ES-I3 (cell line): ENCODE data around the gene RBM25.

Experiments used
- H3K36me3 ChIP-seq: 2 replicates; pipeline ENCODE4 v1.6.1; 2013; ENCODE audit warnings: mild to moderate bottlenecking, low read length, control low read depth, moderate library complexity; ENCODE audit not compliant: insufficient read depth
- H3K4me1 ChIP-seq: 2 replicates; pipeline ENCODE4 v1.6.1; 2013; ENCODE audit warnings: mild to moderate bottlenecking, control low read depth, low read length; ENCODE audit not compliant: insufficient read depth
- H3K9ac ChIP-seq: 2 replicates; pipeline ENCODE4 v1.6.1; 2013; ENCODE audit warnings: low read depth, mild to moderate bottlenecking, low read length, moderate library complexity
- H3K9me3 ChIP-seq: 2 replicates; pipeline ENCODE4 v1.6.1; 2013; ENCODE audit warnings: mild to moderate bottlenecking, low read length, moderate library complexity; ENCODE audit not compliant: control insufficient read depth, insufficient read depth

The RBM25 gene

DNA sequence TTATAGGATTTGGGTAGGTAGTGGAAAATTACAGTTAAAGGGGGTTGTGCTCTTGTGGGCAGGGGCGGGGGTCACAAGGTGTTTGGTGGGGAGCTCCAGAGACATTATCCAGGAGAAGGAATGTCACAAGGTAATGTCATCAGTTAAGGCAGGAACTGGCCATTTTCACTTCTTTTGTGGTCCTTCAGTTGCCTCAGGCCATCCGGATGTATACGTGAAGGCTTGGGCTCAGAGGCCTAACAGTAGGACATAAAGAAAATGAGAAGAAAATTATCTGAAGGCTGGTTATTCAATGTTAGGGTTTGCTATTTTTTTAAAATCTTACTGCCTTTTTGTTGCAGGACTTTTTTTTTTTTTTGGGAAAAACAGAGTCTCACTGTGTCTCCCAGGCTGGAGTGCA is 75.5 kb downstream of the RBM25 start:
- Histone ChIP-seq H3K9me3 (no peaks in the 10 kb centered on the region), H3K36me3 (no peaks in the 10 kb centered on the region), H3K9ac (no peak overlapping the region), H3K4me1 (no peaks in the 10 kb centered on the region)

DNA sequence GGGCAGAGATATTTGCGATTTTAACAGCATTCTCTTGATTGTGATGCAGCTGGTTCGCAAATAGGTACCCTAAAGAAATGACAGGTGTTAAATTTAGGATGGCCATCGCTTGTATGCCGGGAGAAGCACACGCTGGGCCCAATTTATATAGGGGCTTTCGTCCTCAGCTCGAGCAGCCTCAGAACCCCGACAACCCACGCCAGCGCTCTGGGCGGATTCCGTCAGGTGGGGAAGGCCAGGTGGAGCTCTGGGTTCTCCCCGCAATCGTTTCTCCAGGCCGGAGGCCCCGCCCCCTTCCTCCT is 77.7 kb downstream of the RBM25 start:
- Histone ChIP-seq H3K9ac (peak overlapping the region; percentile 93), H3K9me3 (no peaks in the 10 kb centered on the region), H3K4me1 (no peaks in the 10 kb centered on the region), H3K36me3 (no peaks in the 10 kb centered on the region)

DNA sequence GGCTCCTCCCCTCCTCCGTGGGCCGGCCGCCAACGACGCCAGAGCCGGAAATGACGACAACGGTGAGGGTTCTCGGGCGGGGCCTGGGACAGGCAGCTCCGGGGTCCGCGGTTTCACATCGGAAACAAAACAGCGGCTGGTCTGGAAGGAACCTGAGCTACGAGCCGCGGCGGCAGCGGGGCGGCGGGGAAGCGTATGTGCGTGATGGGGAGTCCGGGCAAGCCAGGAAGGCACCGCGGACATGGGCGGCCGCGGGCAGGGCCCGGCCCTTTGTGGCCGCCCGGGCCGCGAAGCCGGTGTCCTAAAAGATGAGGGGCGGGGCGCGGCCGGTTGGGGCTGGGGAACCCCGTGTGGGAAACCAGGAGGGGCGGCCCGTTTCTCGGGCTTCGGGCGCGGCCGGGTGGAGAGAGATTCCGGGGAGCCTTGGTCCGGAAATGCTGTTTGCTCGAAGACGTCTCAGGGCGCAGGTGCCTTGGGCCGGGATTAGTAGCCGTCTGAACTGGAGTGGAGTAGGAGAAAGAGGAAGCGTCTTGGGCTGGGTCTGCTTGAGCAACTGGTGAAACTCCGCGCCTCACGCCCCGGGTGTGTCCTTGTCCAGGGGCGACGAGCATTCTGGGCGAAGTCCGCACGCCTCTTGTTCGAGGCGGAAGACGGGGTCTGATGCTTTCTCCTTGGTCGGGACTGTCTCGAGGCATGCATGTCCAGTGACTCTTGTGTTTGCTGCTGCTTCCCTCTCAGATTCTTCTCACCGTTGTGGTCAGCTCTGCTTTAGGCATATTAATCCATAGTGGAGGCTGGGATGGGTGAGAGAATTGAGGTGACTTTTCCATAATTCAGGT is 78.3 kb downstream of the RBM25 start, which contains the start of gene PSEN1:
Gene PSEN1, plus strand, starts transcription at position 121 of the 839 bp plus-strand sequence. CDS start 11,513 bp downstream, outside the sequence.
- H3K9ac ChIP-seq, result peak within 1 kb of the TSS; percentile 93
- no peaks in the 10 kb centered on the region for H3K9me3 ChIP-seq
- no peaks in the 10 kb centered on the region for H3K36me3 ChIP-seq
- no peaks in the 10 kb centered on the region for H3K4me1 ChIP-seq

DNA sequence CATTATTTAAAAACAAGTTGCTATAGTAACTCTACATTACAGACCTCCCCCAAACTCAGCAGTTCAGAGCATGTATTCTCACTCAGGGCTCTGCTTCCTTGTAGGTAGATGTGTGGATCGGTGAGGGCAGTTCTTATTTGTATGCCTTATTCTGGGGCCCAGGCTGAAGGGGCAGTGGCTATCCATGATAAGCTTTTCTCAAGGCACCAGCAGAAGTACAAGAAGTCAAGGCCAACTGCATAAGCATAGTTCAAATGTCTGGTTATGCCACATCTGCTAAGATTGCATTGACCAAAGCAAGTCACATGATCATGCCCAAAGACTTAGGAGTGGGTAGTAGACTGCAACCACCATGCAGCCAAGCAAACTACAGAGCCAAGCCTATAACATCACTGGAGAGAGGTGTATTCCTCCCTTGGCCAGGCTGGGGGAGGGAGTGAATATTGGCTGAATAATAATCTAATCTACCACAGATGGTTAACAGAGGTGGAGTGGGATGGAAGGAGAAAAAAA is 82.5 kb downstream of the RBM25 start:
- Histone ChIP-seq H3K9ac (no peak overlapping the region), H3K36me3 (no peaks in the 10 kb centered on the region), H3K9me3 (no peaks in the 10 kb centered on the region), H3K4me1 (no peaks in the 10 kb centered on the region)

DNA sequence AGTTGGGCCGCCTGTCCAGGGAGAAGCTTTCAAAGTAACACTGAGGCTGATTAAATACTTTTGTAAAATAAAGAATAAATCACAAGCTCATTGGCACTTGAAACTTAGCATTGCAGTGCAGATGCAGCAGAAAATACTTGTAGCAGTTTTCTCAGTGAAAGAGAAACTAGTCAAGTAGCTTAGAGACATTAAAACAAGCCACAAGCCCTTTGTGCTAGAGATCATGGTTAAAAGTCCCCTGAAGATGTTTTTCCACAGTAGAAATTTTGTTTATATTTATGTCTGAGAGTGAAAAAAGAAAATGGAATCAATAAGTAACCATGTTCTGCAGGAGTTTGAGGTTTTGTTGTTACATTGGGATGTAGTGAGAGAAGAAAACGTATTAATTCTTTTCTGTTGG is 83.9 kb downstream of the RBM25 start:
- Histone ChIP-seq H3K4me1 (no peaks in the 10 kb centered on the region), H3K9me3 (no peaks in the 10 kb centered on the region), H3K36me3 (0 out of 2 replicates have a peak, but pooled peaks cover 1% of the 10 kb centered on the region), H3K9ac (no peak overlapping the region)

DNA sequence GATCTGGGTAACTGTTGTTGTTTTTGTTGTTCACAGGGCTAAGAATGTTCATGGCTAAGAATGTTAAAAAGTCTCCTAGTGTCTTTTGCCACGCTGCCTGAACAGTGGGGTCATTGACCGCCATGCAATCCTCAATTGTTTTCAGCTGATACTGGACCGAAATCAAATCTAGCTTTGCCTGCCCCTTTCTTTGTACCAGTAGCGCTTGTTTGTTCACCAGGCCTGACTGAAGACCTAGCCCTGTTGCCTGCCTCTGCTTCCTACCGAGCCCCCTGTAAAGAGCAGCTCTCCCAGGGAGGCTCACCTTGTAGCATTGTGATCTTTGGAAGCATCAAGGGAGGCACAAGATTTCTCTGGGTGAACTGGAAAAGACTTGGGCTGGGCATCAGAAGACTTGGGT is 84.7 kb downstream of the RBM25 start:
- Histone ChIP-seq H3K36me3 (peaks cover 6% of the 10 kb centered on the region), H3K9me3 (no peaks in the 10 kb centered on the region), H3K4me1 (no peaks in the 10 kb centered on the region), H3K9ac (no peak overlapping the region)

DNA sequence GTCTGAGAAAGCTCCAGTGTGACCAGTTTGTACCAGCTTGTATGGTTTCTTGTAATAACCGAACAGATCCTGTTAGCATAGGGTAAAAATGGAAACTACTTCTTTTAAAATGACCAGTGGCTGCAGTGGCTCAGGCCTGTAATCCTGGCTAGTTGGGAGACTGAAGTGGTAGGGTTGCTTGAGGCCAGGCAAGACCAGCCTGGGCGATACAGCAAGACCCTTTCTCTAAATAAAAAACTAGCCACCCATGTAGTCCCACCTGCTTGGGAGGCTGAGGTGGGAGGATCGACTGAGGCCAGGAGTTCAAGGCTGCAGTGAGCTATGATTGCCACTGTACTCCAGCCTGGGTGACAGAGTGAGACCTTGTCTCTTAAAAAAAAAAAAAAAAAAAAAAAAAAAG is 85.3 kb downstream of the RBM25 start:
- Histone ChIP-seq H3K4me1 (no peaks in the 10 kb centered on the region), H3K36me3 (peaks cover 10% of the 10 kb centered on the region), H3K9ac (no peak overlapping the region), H3K9me3 (no peaks in the 10 kb centered on the region)

DNA sequence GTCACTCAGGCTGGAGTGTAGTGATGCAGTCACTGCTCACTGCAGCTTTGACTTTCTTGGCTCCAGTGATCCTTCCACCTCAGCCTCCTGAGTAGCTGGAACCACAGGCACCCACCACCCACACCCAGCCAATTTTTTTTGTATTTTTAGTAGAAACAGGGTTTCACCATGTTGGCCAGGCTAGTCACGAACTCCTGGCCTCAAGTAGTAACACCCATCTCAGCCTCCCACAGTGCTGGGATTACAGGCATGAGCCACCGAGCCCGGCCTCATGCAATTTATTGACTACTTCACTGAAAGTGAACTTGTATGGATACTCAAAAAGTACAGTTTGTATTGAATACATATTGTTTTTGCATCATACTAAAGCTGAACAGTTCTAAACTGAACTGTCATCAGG is 87.0 kb downstream of the RBM25 start:
- H3K9ac ChIP-seq, result no peak overlapping the region
- H3K4me1 ChIP-seq, result no peaks in the 10 kb centered on the region
- H3K9me3 ChIP-seq, result no peaks in the 10 kb centered on the region
- peaks cover 10% of the 10 kb centered on the region for H3K36me3 ChIP-seq

DNA sequence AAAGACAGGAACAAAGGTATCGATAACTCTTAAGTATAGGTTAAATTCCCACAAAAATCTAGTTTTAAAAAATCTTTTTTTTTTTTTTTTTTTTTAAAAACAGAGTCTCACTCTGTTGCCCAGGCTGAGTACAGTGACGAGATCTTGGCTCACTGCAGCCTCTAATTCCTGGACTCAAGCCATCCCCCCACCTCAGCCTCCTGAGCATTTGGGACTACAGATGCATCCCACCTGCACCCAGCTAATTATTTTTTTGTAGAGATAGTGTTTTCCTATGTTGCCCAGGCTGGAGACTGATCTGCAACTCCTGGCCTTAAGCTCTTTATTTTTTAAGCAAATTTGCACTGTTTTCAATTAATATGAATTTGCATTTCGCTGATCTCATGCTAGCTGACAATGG is 87.8 kb downstream of the RBM25 start:
- H3K4me1 ChIP-seq, result no peaks in the 10 kb centered on the region

DNA sequence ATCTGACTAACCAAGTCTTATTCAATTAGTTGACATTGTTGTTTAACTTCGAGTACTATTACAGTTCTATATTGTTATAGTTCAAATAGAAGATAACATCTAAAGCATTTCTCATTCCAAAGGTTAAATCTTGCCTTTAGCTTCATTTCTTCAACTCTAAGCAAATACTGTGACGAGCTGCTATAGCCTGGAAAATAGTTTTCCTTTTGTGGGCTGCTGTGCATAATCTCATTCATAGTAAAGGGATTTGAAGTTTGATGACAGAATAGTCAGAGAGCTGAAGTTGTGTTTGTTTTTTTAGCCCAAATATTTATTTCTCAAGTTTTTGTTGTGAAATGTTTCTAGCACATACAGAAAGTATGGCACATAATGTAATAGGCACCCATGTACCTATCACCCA is 91.4 kb downstream of the RBM25 start:
- Histone ChIP-seq H3K4me1 (no peaks in the 10 kb centered on the region), H3K9ac (no peak overlapping the region), H3K36me3 (peaks cover 10% of the 10 kb centered on the region), H3K9me3 (no peaks in the 10 kb centered on the region)

More for the DNA sequence above, 87.8 kb downstream of the RBM25 start:
- H3K36me3 ChIP-seq, result peaks cover 10% of the 10 kb centered on the region
- H3K9me3 ChIP-seq, result no peaks in the 10 kb centered on the region
- no peak overlapping the region for H3K9ac ChIP-seq

DNA sequence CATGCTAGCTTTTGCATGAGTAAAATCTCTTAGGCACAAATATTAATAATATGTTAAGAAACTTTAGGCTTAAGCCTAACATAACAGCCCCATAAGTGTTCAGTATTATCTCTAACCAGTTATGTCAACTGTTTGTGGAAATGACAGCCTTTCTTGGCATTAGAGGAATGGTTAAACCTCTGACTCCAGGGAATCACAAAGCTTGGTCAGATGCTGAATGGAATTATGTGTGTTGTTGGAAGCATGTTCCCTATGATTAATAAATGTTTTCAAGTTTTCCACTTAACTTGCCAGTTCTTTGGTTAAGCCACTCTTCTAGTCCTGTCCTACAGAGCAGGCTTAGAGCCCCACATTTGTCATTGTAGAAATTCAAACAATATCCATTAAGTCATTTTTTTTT is 94.9 kb downstream of the RBM25 start:
- Histone ChIP-seq H3K4me1 (no peaks in the 10 kb centered on the region), H3K9ac (no peak overlapping the region), H3K36me3 (peaks cover 1% of the 10 kb centered on the region; the same call in 1 of the 2 replicates), H3K9me3 (no peaks in the 10 kb centered on the region)

DNA sequence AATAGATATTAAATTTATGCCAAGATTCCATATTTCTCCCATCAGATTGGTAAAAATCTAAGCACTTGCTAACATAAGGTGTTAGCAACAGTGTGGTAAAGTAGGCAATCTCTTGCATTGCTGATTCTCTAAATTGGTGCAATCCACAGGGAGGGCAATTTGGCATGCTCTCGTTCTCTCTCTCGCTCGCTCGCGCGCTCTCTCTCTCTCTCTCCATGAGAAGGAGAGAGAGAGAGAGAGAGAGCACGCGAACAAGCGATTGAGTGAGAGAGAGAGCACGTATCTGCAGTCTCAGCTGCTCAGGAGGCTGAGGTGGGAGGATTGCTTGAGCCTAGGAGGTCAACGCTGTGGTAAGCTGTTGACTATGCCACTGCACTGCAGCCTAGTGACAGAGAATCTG is 103.9 kb downstream of the RBM25 start:
- Histone ChIP-seq H3K9ac (no peak overlapping the region), H3K9me3 (no peaks in the 10 kb centered on the region), H3K4me1 (no peaks in the 10 kb centered on the region), H3K36me3 (no peaks in the 10 kb centered on the region; the same call in 1 of the 2 replicates)

DNA sequence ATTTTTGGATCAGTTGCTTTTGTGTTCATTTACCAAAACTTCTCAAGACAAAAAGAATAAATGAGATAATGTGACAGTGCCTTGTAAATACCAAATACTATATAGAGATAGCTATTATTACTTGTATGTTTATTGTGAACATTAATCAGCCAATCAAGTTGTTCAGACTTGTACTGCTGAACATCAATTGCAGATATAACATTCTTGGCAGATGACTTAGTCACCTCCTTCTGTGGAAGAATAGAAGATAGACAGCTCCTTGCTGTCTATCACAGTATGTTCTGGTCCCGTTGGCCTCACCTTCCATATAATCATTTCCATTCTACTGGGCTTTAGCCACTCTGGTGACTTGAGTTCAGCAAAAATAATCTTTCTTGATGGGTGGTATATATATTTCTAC is 108.1 kb downstream of the RBM25 start:
- no peak overlapping the region for H3K9ac ChIP-seq
- no peaks in the 10 kb centered on the region for H3K9me3 ChIP-seq
- peaks cover 4% of the 10 kb centered on the region for H3K36me3 ChIP-seq
- peaks cover 16% of the 10 kb centered on the region for H3K4me1 ChIP-seq

DNA sequence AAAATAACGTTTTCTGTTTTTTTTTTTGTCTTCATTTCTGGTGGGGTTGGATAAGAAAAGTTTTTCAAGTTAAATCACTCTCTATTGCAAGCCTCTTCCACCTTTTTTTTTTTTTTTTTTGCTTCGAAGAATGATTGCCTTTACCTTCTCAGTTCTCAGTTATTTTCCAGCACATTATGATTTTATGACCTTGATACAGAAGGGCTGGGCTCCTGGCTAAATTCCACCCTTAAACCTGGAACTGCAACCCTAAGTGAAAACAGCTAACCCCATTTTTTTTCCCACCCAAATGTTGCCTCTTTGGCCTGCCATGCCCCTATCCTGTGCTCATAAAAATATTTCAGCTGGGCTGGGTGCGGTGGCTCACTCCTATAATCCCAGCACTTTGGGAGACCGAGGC is 109.4 kb downstream of the RBM25 start:
- peaks cover 16% of the 10 kb centered on the region for H3K4me1 ChIP-seq
- H3K9ac ChIP-seq, result no peak overlapping the region
- peaks cover 7% of the 10 kb centered on the region for H3K36me3 ChIP-seq

DNA sequence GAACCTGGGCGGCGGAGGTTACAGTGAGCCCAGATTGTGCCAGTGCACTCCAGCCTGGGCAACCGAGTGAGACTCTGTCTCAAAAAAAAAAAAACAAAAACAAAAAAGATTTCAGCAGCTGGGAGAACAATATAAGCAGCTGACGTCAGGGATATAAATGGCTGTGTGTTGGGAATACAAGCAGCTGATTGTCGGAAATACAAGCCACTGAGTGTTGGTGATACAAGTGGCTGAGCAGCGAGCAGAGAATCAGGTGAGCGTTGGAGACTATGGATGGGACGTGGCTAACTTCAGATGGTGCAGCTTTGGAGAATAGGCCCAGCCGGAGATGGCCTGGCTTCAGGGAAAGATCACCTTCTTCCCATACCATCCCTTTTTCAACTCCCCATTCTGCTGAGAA is 109.9 kb downstream of the RBM25 start:
- Histone ChIP-seq H3K4me1 (peaks cover 16% of the 10 kb centered on the region), H3K9ac (no peak overlapping the region), H3K9me3 (no peaks in the 10 kb centered on the region), H3K36me3 (peaks cover 7% of the 10 kb centered on the region)

More for the DNA sequence above, 109.4 kb downstream of the RBM25 start:
- H3K9me3 ChIP-seq, result no peaks in the 10 kb centered on the region
